ENCODE data around the gene NAB1. TPM values are rescaled to one million over a fixed set of nuclear protein-coding genes. Genes with fewer than 3 reads are reported as not detected.

Gene NAB1
- total RNA-seq, 4 donors from 2014 or later = 34.3 to 63.9 (median 38.4) TPM

DNA sequence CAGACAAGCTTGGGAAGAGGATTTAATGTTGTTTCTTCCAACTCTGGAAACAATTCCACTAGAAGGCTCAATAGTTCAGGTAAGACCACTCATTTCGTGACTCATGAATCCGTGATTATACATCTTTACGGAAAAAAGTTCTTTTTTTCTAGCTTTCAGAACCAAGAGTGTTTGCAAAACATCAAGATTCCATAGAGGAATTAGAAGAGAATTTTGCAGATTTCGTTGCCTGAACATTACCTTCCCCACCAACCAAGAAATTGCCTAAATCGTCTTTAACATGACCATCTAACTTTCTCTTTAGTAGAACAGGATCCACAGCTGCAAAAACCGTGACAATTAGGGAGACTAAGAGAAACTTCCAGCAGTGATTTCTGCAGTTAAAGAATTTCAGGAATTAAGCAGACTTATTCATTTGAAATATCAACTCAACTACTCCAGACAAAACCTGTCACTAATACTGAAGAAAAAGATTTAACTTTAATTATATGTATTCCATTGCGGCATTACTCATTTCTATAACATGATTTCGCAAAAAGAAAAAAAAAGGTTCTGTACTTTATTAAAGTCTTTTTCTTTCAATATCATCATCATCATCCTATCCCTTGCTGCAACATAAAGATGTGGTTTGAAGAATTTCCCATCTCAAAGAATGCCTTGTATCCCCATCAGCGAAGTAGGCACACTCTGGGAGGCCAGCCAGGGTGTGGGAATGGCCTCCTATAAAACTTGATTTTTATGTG, 1.9 kb upstream of the NAB1 start:
- Histone ChIP-seq H3K36me3 (no peaks in the 10 kb centered on the region), H3K27me3 (no peaks in the 10 kb centered on the region), H3K4me3 (no peak overlapping the region), H3K4me1 (peaks cover 3 to 31% (median 16%) of the 10 kb centered on the region in 4 donors), H3K27ac (peak overlapping the region; percentile 93 to 99 (median 96)), H3K9me3 (no peaks in the 10 kb centered on the region)
- DNase-seq = no peak
- 61 to 63% methylated on average over 9 of the region's 9 CpGs for WGBS, 2 donors (ENCODE audit: low coverage in 1 of 2)
- no peak for TF ChIP-seq EP300 (IDR thresholded peaks at IDR 0.05; ENCODE audit: low read depth)
- no peak for TF ChIP-seq POLR2A (IDR thresholded peaks at IDR 0.05)
- TF ChIP-seq, protein P1, sequence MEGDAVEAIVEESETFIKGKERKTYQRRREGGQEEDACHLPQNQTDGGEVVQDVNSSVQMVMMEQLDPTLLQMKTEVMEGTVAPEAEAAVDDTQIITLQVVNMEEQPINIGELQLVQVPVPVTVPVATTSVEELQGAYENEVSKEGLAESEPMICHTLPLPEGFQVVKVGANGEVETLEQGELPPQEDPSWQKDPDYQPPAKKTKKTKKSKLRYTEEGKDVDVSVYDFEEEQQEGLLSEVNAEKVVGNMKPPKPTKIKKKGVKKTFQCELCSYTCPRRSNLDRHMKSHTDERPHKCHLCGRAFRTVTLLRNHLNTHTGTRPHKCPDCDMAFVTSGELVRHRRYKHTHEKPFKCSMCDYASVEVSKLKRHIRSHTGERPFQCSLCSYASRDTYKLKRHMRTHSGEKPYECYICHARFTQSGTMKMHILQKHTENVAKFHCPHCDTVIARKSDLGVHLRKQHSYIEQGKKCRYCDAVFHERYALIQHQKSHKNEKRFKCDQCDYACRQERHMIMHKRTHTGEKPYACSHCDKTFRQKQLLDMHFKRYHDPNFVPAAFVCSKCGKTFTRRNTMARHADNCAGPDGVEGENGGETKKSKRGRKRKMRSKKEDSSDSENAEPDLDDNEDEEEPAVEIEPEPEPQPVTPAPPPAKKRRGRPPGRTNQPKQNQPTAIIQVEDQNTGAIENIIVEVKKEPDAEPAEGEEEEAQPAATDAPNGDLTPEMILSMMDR (IDR thresholded peaks at IDR 0.05) = no peak
- TF ChIP-seq POLR2AphosphoS5 (IDR thresholded peaks at IDR 0.05) = no peak
- intact Hi-C loops (cut with DNase I; ENCODE audit: low total_unique reads) = loop anchor here (5.0 kb wide), 1 partner anchor 115 kb away; the partner anchor contains the start of gene NEMP2
- in situ Hi-C loops (cut with MboI; ENCODE audit: low pct_ligation_motif_present in 1 of 4, low pct_unique_long_range_greater_than_20kb in 1 of 4, low sequenced_read_pairs in 3 of 4) = loop anchor here in 1 of 4 donors (25.0 kb wide), 1 partner anchor 110 kb away; the partner anchor contains the start of gene NEMP2

DNA sequence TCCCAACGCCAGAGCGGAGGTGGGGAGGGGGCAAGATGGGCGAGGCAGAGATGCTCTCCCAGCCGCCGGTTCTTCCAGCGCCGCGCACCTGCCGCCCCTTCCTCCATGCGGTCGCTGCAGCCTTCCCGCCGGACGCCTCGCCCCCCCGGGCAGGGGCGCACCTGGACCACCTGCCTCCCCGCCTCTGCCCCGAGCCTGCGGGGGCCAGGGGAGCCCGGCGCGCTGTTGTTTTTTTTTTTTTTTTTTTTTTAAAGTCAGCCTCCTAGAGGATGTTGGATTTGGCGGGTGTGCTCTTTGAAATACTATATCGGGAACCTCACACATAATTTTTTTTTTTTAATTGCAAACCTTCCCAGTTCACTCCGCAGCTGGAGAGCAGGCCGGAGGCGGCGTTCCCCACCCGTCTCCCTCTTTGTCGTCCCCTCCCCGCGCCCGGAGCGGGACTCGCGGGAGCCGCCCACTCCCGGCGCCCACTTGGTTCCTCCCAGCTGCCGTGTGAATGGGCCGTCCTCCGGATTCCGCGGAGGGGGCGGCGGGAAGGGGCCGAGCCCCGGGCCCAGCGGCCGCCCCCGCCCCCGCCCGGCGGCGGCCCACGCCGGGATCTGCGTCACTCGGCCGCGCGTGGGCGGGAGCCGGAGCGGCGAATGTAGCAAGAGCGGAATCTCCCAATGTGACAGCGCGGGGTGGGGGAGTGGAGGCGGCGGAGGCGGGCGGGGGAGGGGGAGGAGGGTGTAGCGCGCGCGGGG, 421 bp upstream of the NAB1 start:
- H3K27me3 ChIP-seq = no peaks in the 10 kb centered on the region
- no peaks in the 10 kb centered on the region for H3K36me3 ChIP-seq
- in situ Hi-C loops (cut with MboI; ENCODE audit: low pct_ligation_motif_present in 1 of 4, low pct_unique_long_range_greater_than_20kb in 1 of 4, low sequenced_read_pairs in 3 of 4) = loop anchor here in 1 of 4 donors (25.0 kb wide), 1 partner anchor 111 kb away; the partner anchor contains the start of gene NEMP2
- intact Hi-C loops (cut with DNase I; ENCODE audit: low total_unique reads) = loop anchor here (5.0 kb wide), 1 partner anchor 116 kb away; the partner anchor contains the start of gene NEMP2
- TF ChIP-seq POLR2A (IDR thresholded peaks at IDR 0.05) (peak; percentile 62), POLR2AphosphoS5 (IDR thresholded peaks at IDR 0.05) (peak; percentile 56 to 67 (median 57)), EP300 (IDR thresholded peaks at IDR 0.05; ENCODE audit: low read depth) (peak; percentile 1)
- TF ChIP-seq, protein P1 (IDR thresholded peaks at IDR 0.05) = no peak
- peak; percentile 89 for DNase-seq
- peak overlapping the region; percentile 63 to 90 (median 78) for H3K4me3 ChIP-seq
- WGBS, 2 donors (ENCODE audit: low coverage in 1 of 2) = 0% methylated on average over 8 to 51 of the region's 78 CpGs
- peaks cover 3 to 33% (median 17%) of the 10 kb centered on the region in 4 donors for H3K4me1 ChIP-seq
- H3K27ac ChIP-seq = peak overlapping the region; percentile 93 to 99 (median 96)
- no peaks in the 10 kb centered on the region for H3K9me3 ChIP-seq

DNA sequence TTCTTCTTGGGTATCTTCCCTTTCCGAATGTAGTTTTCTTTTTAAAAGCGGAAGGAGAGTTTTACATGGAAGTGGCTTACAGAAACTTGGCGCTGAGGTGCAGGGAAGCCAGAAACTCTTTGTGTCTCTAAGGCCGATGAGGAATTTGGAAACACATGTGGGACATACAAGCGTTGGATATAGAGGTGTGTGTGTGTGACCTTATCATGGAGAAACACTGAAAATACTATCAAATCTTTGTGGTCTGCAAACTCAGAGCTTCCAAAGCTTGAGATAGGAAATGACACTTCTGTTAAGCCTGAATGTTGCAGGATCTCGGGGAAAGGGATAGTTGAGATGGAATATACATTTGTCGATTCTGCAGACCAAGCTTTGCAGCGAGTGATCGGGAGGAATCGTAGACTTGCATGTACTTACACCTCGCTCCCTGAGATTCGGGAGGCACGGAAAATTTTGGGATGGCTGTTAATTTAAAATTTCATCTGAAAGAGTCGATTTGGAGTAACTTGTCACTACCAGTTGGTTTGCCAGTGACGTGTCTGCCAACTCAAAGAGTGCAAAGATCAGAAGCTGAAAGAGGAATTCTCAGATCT, 1.0 kb downstream of the NAB1 start:
- intact Hi-C loops (cut with DNase I; ENCODE audit: low total_unique reads) (loop anchor here (5.0 kb wide), 1 partner anchor 118 kb away; the partner anchor contains the start of gene NEMP2), in situ Hi-C loops (cut with MboI; ENCODE audit: low pct_ligation_motif_present in 1 of 4, low pct_unique_long_range_greater_than_20kb in 1 of 4, low sequenced_read_pairs in 3 of 4) (loop anchor here in 1 of 4 donors (25.0 kb wide), 2 partner anchors 113 to 263 kb away; partner anchors contain the start of gene NEMP2)
- no peaks in the 10 kb centered on the region for H3K9me3 ChIP-seq
- H3K4me3 ChIP-seq = peak overlapping the region; percentile 58 to 90 (median 76)
- no peak for DNase-seq
- peak overlapping the region; percentile 93 to 99 (median 96) for H3K27ac ChIP-seq
- H3K4me1 ChIP-seq = peaks cover 5 to 41% (median 20%) of the 10 kb centered on the region in 4 donors
- H3K36me3 ChIP-seq = no peaks in the 10 kb centered on the region
- WGBS, 2 donors (ENCODE audit: low coverage in 1 of 2) = 0 to 1% methylated on average over 15 of the region's 15 CpGs
- TF ChIP-seq POLR2AphosphoS5 (IDR thresholded peaks at IDR 0.05) (no peak), EP300 (IDR thresholded peaks at IDR 0.05; ENCODE audit: low read depth) (no peak), POLR2A (IDR thresholded peaks at IDR 0.05) (no peak)
- TF ChIP-seq, protein P1 (IDR thresholded peaks at IDR 0.05) = no peak
- H3K27me3 ChIP-seq = no peaks in the 10 kb centered on the region

All from transverse colon (tissue), 4 donors.